GM15510 (cell line): ENCODE data around the gene TGFB2.

Experiments
- POLR2A ChIP-seq: IDR thresholded peaks from 3 replicates; pipeline ENCODE4 v1.6.1; 2011; ENCODE audit warnings: borderline replicate concordance; ENCODE audit not compliant: insufficient read length; ENCODE audit errors: extremely low read depth

The TGFB2 gene

GRCh38 chr1:218435528-218435927, 90.4 kb downstream of the TGFB2 start:
- TF ChIP-seq POLR2A, result no peak

- no peak for TF ChIP-seq POLR2A
These were observed 91.2 kb downstream of the TGFB2 start for GRCh38 chr1:218436346-218436745.

- no peak for TF ChIP-seq POLR2A
These were observed 91.9 kb downstream of the TGFB2 start for GRCh38 chr1:218436997-218437396.

GRCh38 chr1:218439541-218440295, 94.6 kb downstream of the TGFB2 start:
- no peak for TF ChIP-seq POLR2A

GRCh38 chr1:218443255-218443654, 98.1 kb downstream of the TGFB2 start:
- no peak for TF ChIP-seq POLR2A

- no peak for TF ChIP-seq POLR2A
These were observed 99.0 kb downstream of the TGFB2 start for GRCh38 chr1:218444173-218444572.

- no peak for TF ChIP-seq POLR2A
These were observed 99.5 kb downstream of the TGFB2 start for GRCh38 chr1:218444588-218444987.

GRCh38 chr1:218447010-218447689, 102.0 kb downstream of the TGFB2 start:
- TF ChIP-seq POLR2A, result no peak

- no peak for TF ChIP-seq POLR2A
These were observed 106.3 kb downstream of the TGFB2 start for GRCh38 chr1:218451415-218451814.

GRCh38 chr1:218454700-218455282, 109.7 kb downstream of the TGFB2 start:
- no peak for TF ChIP-seq POLR2A

- TF ChIP-seq POLR2A, result no peak
These were observed 111.3 kb downstream of the TGFB2 start for GRCh38 chr1:218456444-218456843.

- no peak for TF ChIP-seq POLR2A
These were observed 114.3 kb downstream of the TGFB2 start for GRCh38 chr1:218459450-218459849.

- no peak for TF ChIP-seq POLR2A
These were observed 115.0 kb downstream of the TGFB2 start for GRCh38 chr1:218459878-218460711.

GRCh38 chr1:218461351-218461750, 116.2 kb downstream of the TGFB2 start:
- TF ChIP-seq POLR2A, result no peak

GRCh38 chr1:218462116-218462515, 117.0 kb downstream of the TGFB2 start:
- no peak for TF ChIP-seq POLR2A
